ENCODE measurements around the gene TMEM198. TPM values are rescaled to one million over a fixed set of nuclear protein-coding genes. Genes with fewer than 3 reads are reported as not detected.

The TMEM198 gene
- total and polyA plus RNA-seq, 2 donors (not counting 1 experiment from before 2014, with no cell fraction given) = 0.39 to 1.1 TPM

- H3K79me2 ChIP-seq (ENCODE audit: control insufficient read depth, insufficient read depth, low read length) = no peaks in the 10 kb centered on the region
- peaks cover 26% of the 10 kb centered on the region for H3K27me3 Mint-ChIP-seq
- H3K4me3 ChIP-seq (ENCODE audit: control extremely low read depth in 1 of 5, extremely low read depth in 1 of 5, insufficient read depth in 1 of 5, low read depth in 2 of 5, low read length in 4 of 5) = peak overlapping the region in 4 of 5 experiments; percentile 25 to 53 (median 42)
- peak overlapping the region; percentile 70 for H2AFZ ChIP-seq (ENCODE audit: insufficient read depth, low read depth, low read length, poor library complexity, severe bottlenecking)
- ChIA-PET CTCF (interaction anchor here (0.6 to 3.5 kb wide), 14 partner anchors 8 to 148 kb away, joined by 3 to 29 read pairs (median 3); no protein-coding TSS in a partner anchor), POLR2A (no interaction called here)
- ATAC-seq (ENCODE audit: low read depth) = peak; percentile 28
- peaks cover 0 to 22% (median 0%) of the 10 kb centered on the region in 3 donors for H3K9me3 ChIP-seq (ENCODE audit: control extremely low read depth in 1 of 3, control insufficient read depth in 2 of 3, insufficient read depth in 1 of 3, low read length in 2 of 3)
- peak overlapping the region; percentile 98 for H3K4me2 ChIP-seq (replicated peaks; ENCODE audit: low read depth, low read length, poor library complexity, severe bottlenecking)
- H3K4me1 Mint-ChIP-seq = peaks cover 24% of the 10 kb centered on the region
- H3K4me1 ChIP-seq (ENCODE audit: control insufficient read depth in 2 of 2, insufficient read depth in 2 of 2, low read length in 2 of 2) = peaks cover 29 to 31% of the 10 kb centered on the region in 2 donors
- H3K9me3 Mint-ChIP-seq (ENCODE audit: insufficient read depth) = no peaks in the 10 kb centered on the region
- H4K20me1 ChIP-seq (ENCODE audit: control insufficient read depth, insufficient read depth, low read length, poor library complexity, severe bottlenecking) = no peaks in the 10 kb centered on the region
- peak overlapping the region; percentile 39 for H3K9ac ChIP-seq (ENCODE audit: low read length)
- H3K27ac Mint-ChIP-seq = no peak overlapping the region
- intact Hi-C loops (cut with micrococcal nuclease) = loop anchor here (1.0 to 2.0 kb wide), 2 partner anchors 101 to 381 kb away; partner anchors contain the start of gene NHEJ1
- peaks cover 0 to 86% (median 21%) of the 10 kb centered on the region in 4 experiments for H3K27me3 ChIP-seq (replicated peaks in 1 of 4; ENCODE audit: control extremely low read depth in 1 of 4, control insufficient read depth in 3 of 4, insufficient read depth in 4 of 4, low read length in 3 of 4)
- DNase-seq = peak; percentile 92
- WGBS (ENCODE audit: insufficient coverage) = 1% methylated on average over 48 of the region's 48 CpGs
- H3K4me3 Mint-ChIP-seq = peak overlapping the region; percentile 57
- no peak overlapping the region for H3K27ac ChIP-seq (ENCODE audit: low read length in 2 of 2)
- no peaks in the 10 kb centered on the region for H3K36me3 ChIP-seq (replicated peaks in 1 of 2; ENCODE audit: control extremely low read depth in 1 of 2, control insufficient read depth in 1 of 2, extremely low read depth in 1 of 2, insufficient read depth in 2 of 2, low read length in 1 of 2)
- TF ChIP-seq EZH2 (IDR thresholded peaks at IDR 0.05; ENCODE audit: borderline replicate concordance, insufficient read depth, low read depth, low read length, poor library complexity, severe bottlenecking) (no peak), CTCF (IDR thresholded peaks at IDR 0.05) (peak; percentile 100)
Observed at GRCh38 chr2:219541611-219542180, 2.1 kb upstream of the TMEM198 start.

All from B cell (primary cell).